Measurements from ENCODE around the gene MTURN.

The MTURN gene

GRCh38 chr7:30116771-30117170, 18.0 kb upstream of the MTURN start:
- peaks cover 10% of the 10 kb centered on the region for H3K9me3 Mint-ChIP-seq
- peaks cover 19% of the 10 kb centered on the region for H3K4me1 Mint-ChIP-seq
- no peak overlapping the region for H3K27ac Mint-ChIP-seq
- no peak overlapping the region for H3K4me3 Mint-ChIP-seq
- no peaks in the 10 kb centered on the region for H3K27me3 Mint-ChIP-seq
- H3K36me3 Mint-ChIP-seq: peaks cover 12% of the 10 kb centered on the region
- ATAC-seq: no peak

DNA sequence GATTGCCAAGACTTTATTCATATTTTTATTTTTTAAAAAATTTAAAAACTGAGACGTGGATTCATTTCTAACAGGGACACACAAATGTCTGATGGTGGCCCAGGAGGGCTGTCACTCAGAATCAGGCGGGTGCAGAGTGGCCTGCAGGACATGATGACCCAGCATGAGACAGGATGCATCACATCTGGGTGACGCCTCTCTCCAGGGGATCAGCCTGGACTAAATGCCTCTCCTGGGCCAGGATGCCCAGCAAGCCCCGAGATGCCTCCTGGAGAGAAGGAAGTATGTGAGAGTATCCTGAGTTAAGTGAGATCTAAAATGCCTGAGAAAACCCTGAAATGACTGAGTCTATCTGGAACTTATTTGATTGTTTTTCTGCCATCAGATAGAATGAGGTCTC, 16.9 kb upstream of the MTURN start:
- Mint-ChIP-seq H3K27me3 (no peaks in the 10 kb centered on the region), H3K36me3 (peaks cover 10% of the 10 kb centered on the region), H3K4me1 (peaks cover 19% of the 10 kb centered on the region), H3K9me3 (peaks cover 6% of the 10 kb centered on the region), H3K4me3 (no peak overlapping the region), H3K27ac (no peak overlapping the region)
- no peak for ATAC-seq

GRCh38 chr7:30119890-30120577, 14.8 kb upstream of the MTURN start:
- H3K27ac Mint-ChIP-seq: peak overlapping the region; percentile 29
- H3K36me3 Mint-ChIP-seq: no peaks in the 10 kb centered on the region
- H3K27me3 Mint-ChIP-seq: no peaks in the 10 kb centered on the region
- no peaks in the 10 kb centered on the region for H3K9me3 Mint-ChIP-seq
- ATAC-seq: no peak
- H3K4me1 Mint-ChIP-seq: peaks cover 11% of the 10 kb centered on the region
- H3K4me3 Mint-ChIP-seq: no peak overlapping the region

- H3K4me1 Mint-ChIP-seq: peaks cover 11% of the 10 kb centered on the region
- peak overlapping the region; percentile 78 for H3K4me3 Mint-ChIP-seq
- H3K27me3 Mint-ChIP-seq: no peaks in the 10 kb centered on the region
- no peaks in the 10 kb centered on the region for H3K9me3 Mint-ChIP-seq
- no peak for ATAC-seq
- peak overlapping the region; percentile 46 for H3K27ac Mint-ChIP-seq
- peaks cover 9% of the 10 kb centered on the region for H3K36me3 Mint-ChIP-seq
Measured at GRCh38 chr7:30133736-30134610, 813 bp upstream of the MTURN start.

DNA sequence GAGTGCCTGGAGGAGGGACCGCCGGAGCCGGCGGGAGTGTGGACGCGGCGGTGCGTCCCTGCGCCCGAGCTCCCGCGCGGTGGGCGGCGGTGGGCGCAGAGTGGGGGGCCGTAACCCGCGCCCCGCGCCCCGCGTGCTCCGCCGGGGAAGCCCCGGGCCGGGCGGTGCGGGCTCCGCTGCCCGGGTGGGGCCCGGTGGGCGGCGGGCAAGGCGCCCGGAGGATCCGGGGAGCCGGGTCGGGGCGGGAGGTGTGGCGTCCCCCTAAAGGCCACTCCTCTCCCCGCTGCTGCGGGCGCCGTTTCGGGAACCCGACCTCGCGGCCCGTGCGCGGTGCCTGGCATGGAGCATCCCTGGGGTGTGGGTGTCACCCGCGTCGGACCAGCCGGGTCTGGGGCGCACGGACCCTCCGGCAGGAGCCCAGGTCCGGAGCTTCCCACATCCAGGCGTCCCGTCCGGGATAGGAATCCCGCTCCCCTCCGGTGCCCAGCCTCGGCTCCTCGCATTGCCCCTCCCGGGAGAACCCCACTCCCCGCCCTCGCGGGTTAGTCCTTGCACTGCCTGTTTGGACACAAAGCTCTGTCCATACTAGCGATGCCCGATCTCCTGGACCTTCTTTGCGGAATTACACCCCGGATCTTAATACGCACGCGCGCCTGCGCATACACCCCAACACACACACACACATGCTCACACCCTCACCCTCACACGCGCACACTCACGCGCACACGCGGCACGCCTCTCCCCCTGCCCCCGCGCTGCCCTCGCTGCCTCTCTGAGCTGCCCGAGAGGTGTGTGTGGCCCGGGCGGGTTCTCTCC, 723 bp downstream of the MTURN start:
- H3K27ac Mint-ChIP-seq: peak overlapping the region; percentile 70
- no peaks in the 10 kb centered on the region for H3K36me3 Mint-ChIP-seq
- H3K27me3 Mint-ChIP-seq: no peaks in the 10 kb centered on the region
- peak overlapping the region; percentile 89 for H3K4me3 Mint-ChIP-seq
- H3K4me1 Mint-ChIP-seq: peaks cover 11% of the 10 kb centered on the region
- peak; percentile 71 for ATAC-seq
- H3K9me3 Mint-ChIP-seq: no peaks in the 10 kb centered on the region

GRCh38 chr7:30136117-30136731, 1.4 kb downstream of the MTURN start:
- H3K27ac Mint-ChIP-seq: peak overlapping the region; percentile 70
- H3K36me3 Mint-ChIP-seq: no peaks in the 10 kb centered on the region
- peaks cover 11% of the 10 kb centered on the region for H3K4me1 Mint-ChIP-seq

DNA sequence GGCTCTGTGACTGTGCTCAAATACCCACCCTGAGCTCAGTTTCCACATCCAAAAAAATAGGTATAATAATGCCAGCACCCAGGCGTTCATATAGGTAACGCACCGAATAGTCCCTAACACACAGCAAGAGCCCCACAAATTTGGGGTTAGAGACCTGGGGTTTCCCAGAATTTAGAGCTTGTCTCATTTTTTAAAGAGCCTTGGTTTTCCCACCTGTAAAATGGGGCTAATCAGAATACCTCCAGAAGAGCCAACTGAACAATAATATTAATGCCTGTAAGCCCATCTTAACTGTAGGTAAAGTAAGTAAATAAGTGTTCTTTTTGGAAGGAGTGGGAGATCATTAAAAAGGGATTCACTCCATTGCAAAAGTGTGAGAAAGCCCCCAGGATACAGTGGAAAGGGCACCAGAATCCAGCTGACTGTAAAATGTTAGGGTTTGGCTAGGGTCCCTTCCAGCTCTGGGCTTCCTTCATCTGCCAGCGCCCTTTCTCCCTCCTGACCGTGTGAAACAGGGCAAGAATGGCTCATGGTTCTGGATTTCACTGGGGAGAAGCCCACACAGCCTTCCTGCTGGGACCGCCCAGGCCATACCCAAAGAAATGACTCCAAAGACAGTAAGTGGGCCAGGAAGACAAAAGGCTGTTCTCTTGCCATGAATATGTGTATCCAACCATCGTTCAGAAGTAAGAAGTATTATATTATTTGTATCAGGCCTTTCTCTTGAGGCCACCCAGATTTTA, 2.1 kb downstream of the MTURN start:
- Mint-ChIP-seq H3K4me1 (peaks cover 11% of the 10 kb centered on the region), H3K36me3 (no peaks in the 10 kb centered on the region), H3K4me3 (peak overlapping the region; percentile 89), H3K27me3 (no peaks in the 10 kb centered on the region), H3K27ac (no peak overlapping the region), H3K9me3 (no peaks in the 10 kb centered on the region)
- ATAC-seq: no peak

More at GRCh38 chr7:30136117-30136731, 1.4 kb downstream of the MTURN start:
- ATAC-seq: no peak
- H3K4me3 Mint-ChIP-seq: peak overlapping the region; percentile 89
- no peaks in the 10 kb centered on the region for H3K9me3 Mint-ChIP-seq
- H3K27me3 Mint-ChIP-seq: no peaks in the 10 kb centered on the region

GRCh38 chr7:30139836-30140384, 5.1 kb downstream of the MTURN start:
- Mint-ChIP-seq H3K4me3 (no peak overlapping the region), H3K27ac (no peak overlapping the region), H3K9me3 (no peaks in the 10 kb centered on the region), H3K27me3 (no peaks in the 10 kb centered on the region), H3K36me3 (no peaks in the 10 kb centered on the region), H3K4me1 (peaks cover 16% of the 10 kb centered on the region)
- ATAC-seq: no peak

DNA sequence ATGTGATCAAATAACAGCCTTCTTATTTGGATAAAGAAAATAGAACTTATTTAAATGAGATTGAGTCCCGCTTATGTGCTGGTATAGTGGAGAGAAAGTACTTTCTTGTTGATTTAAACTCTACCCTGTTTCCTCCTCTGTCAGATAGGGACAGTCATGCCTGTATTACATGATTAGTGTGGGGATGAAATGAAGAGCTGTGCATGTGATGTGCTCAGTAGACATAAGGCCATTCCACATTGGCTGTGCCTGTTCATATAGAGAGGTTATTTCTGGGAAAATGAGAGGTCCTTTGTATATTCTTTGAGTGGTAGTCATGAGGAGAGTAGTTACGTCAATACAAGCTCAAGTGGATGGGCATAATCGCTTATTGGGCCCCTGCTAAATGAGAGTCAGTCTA, 5.7 kb downstream of the MTURN start:
- Mint-ChIP-seq H3K27ac (no peak overlapping the region), H3K9me3 (no peaks in the 10 kb centered on the region), H3K36me3 (no peaks in the 10 kb centered on the region), H3K4me3 (no peak overlapping the region), H3K4me1 (peaks cover 16% of the 10 kb centered on the region), H3K27me3 (no peaks in the 10 kb centered on the region)
- ATAC-seq: no peak

GRCh38 chr7:30142710-30143109, 7.9 kb downstream of the MTURN start:
- Mint-ChIP-seq H3K4me3 (no peak overlapping the region), H3K27me3 (no peaks in the 10 kb centered on the region), H3K9me3 (no peaks in the 10 kb centered on the region), H3K36me3 (no peaks in the 10 kb centered on the region), H3K27ac (no peak overlapping the region), H3K4me1 (peaks cover 10% of the 10 kb centered on the region)
- no peak for ATAC-seq

DNA sequence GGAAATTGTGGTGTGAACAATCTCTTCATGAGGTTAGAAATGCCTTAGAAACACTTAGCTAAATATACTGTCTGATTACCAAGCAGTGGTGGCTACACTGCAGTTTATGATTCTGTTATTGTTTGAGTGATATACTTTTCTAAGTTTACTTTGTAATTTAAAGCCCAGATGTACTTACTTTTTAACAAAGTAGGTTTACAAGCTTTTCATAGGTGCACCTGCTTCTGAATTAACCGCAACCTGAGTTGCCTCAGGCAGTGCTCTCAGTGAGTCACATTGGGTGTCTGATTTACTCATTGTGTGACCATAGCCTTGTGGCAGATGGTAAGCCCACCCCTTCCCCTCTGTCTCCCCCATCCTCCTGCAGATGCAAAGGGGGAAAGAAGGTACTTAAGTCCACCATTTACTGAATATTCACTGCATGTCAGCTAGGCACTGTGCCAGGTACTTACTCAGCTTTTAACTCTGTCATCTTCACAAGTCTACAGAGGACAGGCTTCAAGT, 9.0 kb downstream of the MTURN start:
- Mint-ChIP-seq H3K4me3 (no peak overlapping the region), H3K36me3 (no peaks in the 10 kb centered on the region), H3K27me3 (no peaks in the 10 kb centered on the region), H3K27ac (no peak overlapping the region), H3K4me1 (peaks cover 10% of the 10 kb centered on the region), H3K9me3 (no peaks in the 10 kb centered on the region)
- ATAC-seq: peak; percentile 66

DNA sequence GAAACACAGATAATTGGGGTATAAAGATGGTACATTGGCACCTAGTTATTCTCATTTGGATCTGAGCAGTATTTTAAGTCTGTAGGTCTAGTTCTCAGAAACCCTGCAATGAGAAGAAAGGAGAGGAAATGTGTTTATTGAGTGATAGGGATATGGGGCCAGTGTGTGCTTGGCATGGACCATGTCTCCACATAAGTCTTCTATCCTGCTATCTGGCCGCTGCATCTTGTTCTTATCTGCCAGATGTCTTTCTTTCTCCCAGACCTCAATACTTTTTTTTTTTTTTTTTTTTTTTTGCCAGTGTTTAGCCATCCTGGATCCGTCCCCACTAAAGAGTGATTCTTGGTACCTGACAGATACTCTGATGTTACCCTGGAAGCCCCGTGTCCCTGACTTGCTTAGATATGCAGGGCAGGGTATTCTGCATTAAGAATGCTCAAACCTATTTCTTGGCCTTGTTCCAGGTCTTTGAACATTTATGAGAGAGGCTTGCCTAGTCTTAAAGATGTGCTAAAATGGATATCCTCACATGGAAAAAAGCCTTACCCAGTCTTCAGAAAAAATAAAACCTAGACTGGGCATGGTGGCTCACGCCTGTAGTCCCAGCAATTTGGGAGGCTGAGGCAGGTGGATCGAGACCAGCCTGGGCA, 10.0 kb downstream of the MTURN start:
- no peak overlapping the region for H3K4me3 Mint-ChIP-seq
- H3K9me3 Mint-ChIP-seq: no peaks in the 10 kb centered on the region
- no peaks in the 10 kb centered on the region for H3K36me3 Mint-ChIP-seq
- H3K27ac Mint-ChIP-seq: no peak overlapping the region
- H3K27me3 Mint-ChIP-seq: no peaks in the 10 kb centered on the region
- no peak for ATAC-seq
- H3K4me1 Mint-ChIP-seq: peaks cover 10% of the 10 kb centered on the region

DNA sequence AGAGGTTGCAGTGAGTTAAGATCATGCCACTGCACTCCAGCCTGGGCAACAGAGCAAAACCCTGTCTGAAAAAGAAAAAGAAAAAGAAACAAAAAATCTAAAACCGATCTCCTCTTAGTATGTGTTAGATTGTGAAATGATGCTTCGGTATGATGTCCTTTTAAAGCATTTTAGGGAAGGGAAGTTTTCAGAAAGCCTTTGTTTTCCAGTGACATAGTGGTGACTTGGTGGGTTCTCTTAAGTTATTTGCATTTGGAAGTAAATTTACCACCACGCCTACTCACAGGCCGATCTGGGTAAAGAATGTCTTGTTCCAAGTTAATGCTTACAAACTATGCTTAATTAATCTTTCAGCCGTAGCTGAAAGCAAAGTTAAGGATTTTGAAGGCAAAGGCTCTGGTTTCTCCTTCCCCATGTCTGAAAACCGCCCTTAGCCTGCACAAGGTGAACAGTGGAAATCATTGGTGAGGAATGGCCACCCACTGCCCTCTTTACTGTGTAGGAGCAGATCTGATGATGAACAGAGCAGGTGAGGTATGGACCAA, 10.7 kb downstream of the MTURN start:
- H3K4me1 Mint-ChIP-seq: peaks cover 10% of the 10 kb centered on the region
- no peaks in the 10 kb centered on the region for H3K27me3 Mint-ChIP-seq
- no peak for ATAC-seq
- no peak overlapping the region for H3K27ac Mint-ChIP-seq
- H3K4me3 Mint-ChIP-seq: no peak overlapping the region
- H3K36me3 Mint-ChIP-seq: no peaks in the 10 kb centered on the region
- no peaks in the 10 kb centered on the region for H3K9me3 Mint-ChIP-seq

All from stimulated activated memory B cell treated with anti-CD40 and anti-IgM and Interleukin-4, amounts not matched to agents 10 μg/mL and 1 μg/mL and 100 μg/mL, for 72 hours (primary cell).